T47D (cell line): ENCODE results near the gene SHISA9.

Source experiments
- DNase-seq, 2 experiments: peaks; one replicate each; pipeline versions ENCODE4 v3.0.0 to v3.0.0-alpha.2; 2011 to 2012; ENCODE audit warnings: low read depth in 1 of 2, low spot score in 1 of 2
- JUND ChIP-seq: IDR thresholded peaks from 2 replicates; pipeline ENCODE4 v1.6.1; 2012; ENCODE audit warnings: low read depth
- in situ Hi-C: cut with HindIII; loops from 2 replicates; pipeline ENCODE4 v1.10.0; 2016; ENCODE audit warnings: low sequenced_read_pairs, low pct_unique_long_range_greater_than_20kb

SHISA9 gene

GRCh38 chr16:13110124-13110796 is 208.9 kb downstream of the SHISA9 start:
- in situ Hi-C loops: no loop called here
- TF ChIP-seq JUND: no peak
- peak in 1 of 2 experiments; percentile 42 for DNase-seq

GRCh38 chr16:13111747-13112146 is 210.3 kb downstream of the SHISA9 start:
- no peak for DNase-seq
- no peak for TF ChIP-seq JUND
- in situ Hi-C loops: no loop called here

GRCh38 chr16:13113741-13114140 is 212.3 kb downstream of the SHISA9 start:
- TF ChIP-seq JUND: no peak
- DNase-seq: no peak
- in situ Hi-C loops: no loop called here

- in situ Hi-C loops: no loop called here
- TF ChIP-seq JUND: no peak
- DNase-seq: no peak
Observed at GRCh38 chr16:13118091-13118490, 216.7 kb downstream of the SHISA9 start.

GRCh38 chr16:13120091-13120490 is 218.7 kb downstream of the SHISA9 start:
- no peak for TF ChIP-seq JUND
- DNase-seq: no peak
- in situ Hi-C loops: no loop called here

GRCh38 chr16:13120557-13120956 is 219.2 kb downstream of the SHISA9 start:
- DNase-seq: no peak
- TF ChIP-seq JUND: no peak
- in situ Hi-C loops: no loop called here

- no peak for TF ChIP-seq JUND
- in situ Hi-C loops: no loop called here
- no peak for DNase-seq
Observed at GRCh38 chr16:13123991-13124390, 222.6 kb downstream of the SHISA9 start.

GRCh38 chr16:13127144-13127543 is 225.7 kb downstream of the SHISA9 start:
- DNase-seq: no peak
- TF ChIP-seq JUND: no peak
- in situ Hi-C loops: no loop called here

- in situ Hi-C loops: no loop called here
- TF ChIP-seq JUND: no peak
- no peak for DNase-seq
Observed at GRCh38 chr16:13130586-13130985, 229.2 kb downstream of the SHISA9 start.

- in situ Hi-C loops: no loop called here
- no peak for DNase-seq
- no peak for TF ChIP-seq JUND
Observed at GRCh38 chr16:13134836-13135235, 233.4 kb downstream of the SHISA9 start.

- no peak for TF ChIP-seq JUND
Observed at GRCh38 chr16:13136901-13137300, 235.5 kb downstream of the SHISA9 start.

GRCh38 chr16:13138528-13138927 is 237.1 kb downstream of the SHISA9 start:
- TF ChIP-seq JUND: no peak
- DNase-seq: no peak
- in situ Hi-C loops: no loop called here

More at GRCh38 chr16:13136901-13137300, 235.5 kb downstream of the SHISA9 start:
- in situ Hi-C loops: no loop called here
- no peak for DNase-seq

- in situ Hi-C loops: no loop called here
- TF ChIP-seq JUND: no peak
- DNase-seq: no peak
Observed at GRCh38 chr16:13139661-13140241, 238.4 kb downstream of the SHISA9 start.

GRCh38 chr16:13143551-13143950 is 242.2 kb downstream of the SHISA9 start:
- DNase-seq: no peak
- in situ Hi-C loops: no loop called here
- no peak for TF ChIP-seq JUND
